Measurements from ENCODE around the gene KRT24.

KRT24 gene

GRCh38 chr17:40687106-40687505 lies 16.4 kb downstream of the KRT24 start:
- Histone ChIP-seq H3K4me3 (ENCODE audit: low read length) (no peak overlapping the region), H3K27me3 (ENCODE audit: control insufficient read depth, insufficient read depth, low read length) (no peaks in the 10 kb centered on the region), H3K36me3 (ENCODE audit: control insufficient read depth, insufficient read depth, low read length) (no peaks in the 10 kb centered on the region), H3K9ac (ENCODE audit: low read length) (no peak overlapping the region), H3K9me3 (ENCODE audit: control insufficient read depth, low read length) (no peaks in the 10 kb centered on the region), H3K4me1 (ENCODE audit: control insufficient read depth, insufficient read depth, low read length) (no peaks in the 10 kb centered on the region)

GRCh38 chr17:40686192-40686591 lies 17.4 kb downstream of the KRT24 start:
- Histone ChIP-seq H3K4me1 (ENCODE audit: control insufficient read depth, insufficient read depth, low read length) (no peaks in the 10 kb centered on the region), H3K36me3 (ENCODE audit: control insufficient read depth, insufficient read depth, low read length) (no peaks in the 10 kb centered on the region), H3K27me3 (ENCODE audit: control insufficient read depth, insufficient read depth, low read length) (no peaks in the 10 kb centered on the region), H3K4me3 (ENCODE audit: low read length) (no peak overlapping the region), H3K9me3 (ENCODE audit: control insufficient read depth, low read length) (no peaks in the 10 kb centered on the region), H3K9ac (ENCODE audit: low read length) (no peak overlapping the region)

- no peak overlapping the region for H3K4me3 ChIP-seq (ENCODE audit: low read length)
- H3K9me3 ChIP-seq (ENCODE audit: control insufficient read depth, low read length) = no peaks in the 10 kb centered on the region
- H3K9ac ChIP-seq (ENCODE audit: low read length) = no peak overlapping the region
- no peaks in the 10 kb centered on the region for H3K4me1 ChIP-seq (ENCODE audit: control insufficient read depth, insufficient read depth, low read length)
- H3K36me3 ChIP-seq (ENCODE audit: control insufficient read depth, insufficient read depth, low read length) = no peaks in the 10 kb centered on the region
- H3K27me3 ChIP-seq (ENCODE audit: control insufficient read depth, insufficient read depth, low read length) = peaks cover 14% of the 10 kb centered on the region
These were observed 22.6 kb downstream of the KRT24 start for GRCh38 chr17:40680998-40681397.

- peaks cover 14% of the 10 kb centered on the region for H3K27me3 ChIP-seq (ENCODE audit: control insufficient read depth, insufficient read depth, low read length)
- H3K4me3 ChIP-seq (ENCODE audit: low read length) = no peak overlapping the region
- H3K9ac ChIP-seq (ENCODE audit: low read length) = no peak overlapping the region
- no peaks in the 10 kb centered on the region for H3K4me1 ChIP-seq (ENCODE audit: control insufficient read depth, insufficient read depth, low read length)
- H3K36me3 ChIP-seq (ENCODE audit: control insufficient read depth, insufficient read depth, low read length) = no peaks in the 10 kb centered on the region
- no peaks in the 10 kb centered on the region for H3K9me3 ChIP-seq (ENCODE audit: control insufficient read depth, low read length)
These were observed 24.0 kb downstream of the KRT24 start for GRCh38 chr17:40679523-40679907.

GRCh38 chr17:40678902-40679522 lies 24.5 kb downstream of the KRT24 start:
- no peaks in the 10 kb centered on the region for H3K36me3 ChIP-seq (ENCODE audit: control insufficient read depth, insufficient read depth, low read length)
- H3K27me3 ChIP-seq (ENCODE audit: control insufficient read depth, insufficient read depth, low read length) = peaks cover 14% of the 10 kb centered on the region
- no peak overlapping the region for H3K4me3 ChIP-seq (ENCODE audit: low read length)
- H3K4me1 ChIP-seq (ENCODE audit: control insufficient read depth, insufficient read depth, low read length) = no peaks in the 10 kb centered on the region
- H3K9ac ChIP-seq (ENCODE audit: low read length) = no peak overlapping the region
- no peaks in the 10 kb centered on the region for H3K9me3 ChIP-seq (ENCODE audit: control insufficient read depth, low read length)

- no peaks in the 10 kb centered on the region for H3K4me1 ChIP-seq (ENCODE audit: control insufficient read depth, insufficient read depth, low read length)
- no peak overlapping the region for H3K9ac ChIP-seq (ENCODE audit: low read length)
- H3K27me3 ChIP-seq (ENCODE audit: control insufficient read depth, insufficient read depth, low read length) = peaks cover 14% of the 10 kb centered on the region
- no peaks in the 10 kb centered on the region for H3K36me3 ChIP-seq (ENCODE audit: control insufficient read depth, insufficient read depth, low read length)
- no peaks in the 10 kb centered on the region for H3K9me3 ChIP-seq (ENCODE audit: control insufficient read depth, low read length)
- H3K4me3 ChIP-seq (ENCODE audit: low read length) = no peak overlapping the region
These were observed 27.6 kb downstream of the KRT24 start for GRCh38 chr17:40675905-40676304.

GRCh38 chr17:40672654-40673053 lies 30.9 kb downstream of the KRT24 start:
- Histone ChIP-seq H3K9ac (ENCODE audit: low read length) (no peak overlapping the region), H3K4me3 (ENCODE audit: low read length) (no peak overlapping the region), H3K4me1 (ENCODE audit: control insufficient read depth, insufficient read depth, low read length) (no peaks in the 10 kb centered on the region), H3K27me3 (ENCODE audit: control insufficient read depth, insufficient read depth, low read length) (peaks cover 14% of the 10 kb centered on the region), H3K36me3 (ENCODE audit: control insufficient read depth, insufficient read depth, low read length) (no peaks in the 10 kb centered on the region), H3K9me3 (ENCODE audit: control insufficient read depth, low read length) (no peaks in the 10 kb centered on the region)

GRCh38 chr17:40671282-40671681 lies 32.3 kb downstream of the KRT24 start:
- H3K9me3 ChIP-seq (ENCODE audit: control insufficient read depth, low read length) = no peaks in the 10 kb centered on the region
- no peaks in the 10 kb centered on the region for H3K36me3 ChIP-seq (ENCODE audit: control insufficient read depth, insufficient read depth, low read length)
- H3K27me3 ChIP-seq (ENCODE audit: control insufficient read depth, insufficient read depth, low read length) = peaks cover 7% of the 10 kb centered on the region

GRCh38 chr17:40666331-40666730 lies 37.2 kb downstream of the KRT24 start:
- no peaks in the 10 kb centered on the region for H3K4me1 ChIP-seq (ENCODE audit: control insufficient read depth, insufficient read depth, low read length)
- H3K27me3 ChIP-seq (ENCODE audit: control insufficient read depth, insufficient read depth, low read length) = peaks cover 30% of the 10 kb centered on the region
- H3K36me3 ChIP-seq (ENCODE audit: control insufficient read depth, insufficient read depth, low read length) = no peaks in the 10 kb centered on the region
- no peak overlapping the region for H3K4me3 ChIP-seq (ENCODE audit: low read length)
- H3K9ac ChIP-seq (ENCODE audit: low read length) = no peak overlapping the region
- no peaks in the 10 kb centered on the region for H3K9me3 ChIP-seq (ENCODE audit: control insufficient read depth, low read length)

More at GRCh38 chr17:40671282-40671681, 32.3 kb downstream of the KRT24 start:
- Histone ChIP-seq H3K4me3 (ENCODE audit: low read length) (no peak overlapping the region), H3K4me1 (ENCODE audit: control insufficient read depth, insufficient read depth, low read length) (no peaks in the 10 kb centered on the region), H3K9ac (ENCODE audit: low read length) (no peak overlapping the region)

- H3K9ac ChIP-seq (ENCODE audit: low read length) = peak within 1 kb of the TSS; percentile 45
- no peaks in the 10 kb centered on the region for H3K36me3 ChIP-seq (ENCODE audit: control insufficient read depth, insufficient read depth, low read length)
- H3K4me1 ChIP-seq (ENCODE audit: control insufficient read depth, insufficient read depth, low read length) = no peaks in the 10 kb centered on the region
- no peak within 1 kb of the TSS for H3K4me3 ChIP-seq (ENCODE audit: low read length)
- H3K27me3 ChIP-seq (ENCODE audit: control insufficient read depth, insufficient read depth, low read length) = peaks cover 32% of the 10 kb centered on the region
- H3K9me3 ChIP-seq (ENCODE audit: control insufficient read depth, low read length) = no peaks in the 10 kb centered on the region
These were observed 38.8 kb downstream of the KRT24 start, which contains the start of gene KRT222 for GRCh38 chr17:40664582-40665333. KRT222 (minus strand) TSS chr17:40665177; CDS start chr17:40665099, 78 bp downstream.

- no peaks in the 10 kb centered on the region for H3K36me3 ChIP-seq (ENCODE audit: control insufficient read depth, insufficient read depth, low read length)
- no peak overlapping the region for H3K9ac ChIP-seq (ENCODE audit: low read length)
- H3K27me3 ChIP-seq (ENCODE audit: control insufficient read depth, insufficient read depth, low read length) = peaks cover 36% of the 10 kb centered on the region
- no peaks in the 10 kb centered on the region for H3K4me1 ChIP-seq (ENCODE audit: control insufficient read depth, insufficient read depth, low read length)
- H3K4me3 ChIP-seq (ENCODE audit: low read length) = no peak overlapping the region
- H3K9me3 ChIP-seq (ENCODE audit: control insufficient read depth, low read length) = no peaks in the 10 kb centered on the region
These were observed 40.3 kb downstream of the KRT24 start for GRCh38 chr17:40663252-40663651.

- H3K36me3 ChIP-seq (ENCODE audit: control insufficient read depth, insufficient read depth, low read length) = no peaks in the 10 kb centered on the region
- peaks cover 22% of the 10 kb centered on the region for H3K27me3 ChIP-seq (ENCODE audit: control insufficient read depth, insufficient read depth, low read length)
- no peak overlapping the region for H3K4me3 ChIP-seq (ENCODE audit: low read length)
- H3K9ac ChIP-seq (ENCODE audit: low read length) = no peak overlapping the region
- H3K9me3 ChIP-seq (ENCODE audit: control insufficient read depth, low read length) = no peaks in the 10 kb centered on the region
- no peaks in the 10 kb centered on the region for H3K4me1 ChIP-seq (ENCODE audit: control insufficient read depth, insufficient read depth, low read length)
These were observed 43.6 kb downstream of the KRT24 start for GRCh38 chr17:40659911-40660310.
